Measurements from ENCODE around the gene ALCAM.

DNA sequence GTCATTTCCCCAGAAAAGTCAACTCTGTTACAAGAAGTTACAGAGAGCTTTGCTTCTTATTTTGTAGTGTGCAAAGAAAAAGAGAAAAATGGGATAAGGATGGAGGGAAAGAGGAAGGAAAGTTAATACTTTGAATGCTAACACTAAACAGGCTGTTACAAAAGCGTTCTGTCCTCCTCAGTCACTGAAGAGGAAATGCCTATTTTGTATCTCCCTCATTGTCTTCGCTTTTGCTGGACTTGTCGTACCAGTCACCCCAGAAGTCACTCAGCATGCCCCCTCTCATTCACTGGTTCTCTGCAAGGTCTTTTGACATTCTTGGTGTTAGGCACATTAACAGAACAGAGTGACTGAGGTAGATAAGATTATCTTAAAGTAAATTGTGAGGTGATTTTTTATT lies 129.6 kb downstream of the ALCAM start:
- TF ChIP-seq EZH2phosphoT487 (IDR thresholded peaks at IDR 0.05; ENCODE audit: low read length) (no peak), EZH2 (optimal IDR thresholded peaks at IDR 0.05; ENCODE audit: low read depth, low read length) (no peak)
